ENCODE data around the gene GAL3ST1.

GAL3ST1 gene

DNA sequence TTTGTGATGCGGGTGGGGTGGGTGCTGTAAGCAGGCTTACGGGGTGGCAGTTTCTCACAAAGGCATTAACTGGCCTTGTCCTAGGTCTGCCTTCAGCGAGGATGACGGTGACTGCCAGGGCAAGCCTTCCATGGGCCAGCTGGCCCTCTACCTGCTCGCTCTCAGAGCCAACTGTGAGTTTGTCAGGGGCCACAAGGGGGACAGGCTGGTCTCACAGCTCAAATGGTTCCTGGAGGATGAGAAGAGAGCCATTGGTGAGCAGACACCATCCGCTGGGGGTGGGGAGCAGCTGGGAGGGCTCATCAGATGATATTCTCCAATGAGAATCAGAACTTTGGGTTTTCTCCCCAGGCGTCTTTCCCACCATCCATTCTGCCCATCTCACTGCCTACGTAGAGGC, 38.3 kb upstream of the GAL3ST1 start:
- TF ChIP-seq, protein P1, sequence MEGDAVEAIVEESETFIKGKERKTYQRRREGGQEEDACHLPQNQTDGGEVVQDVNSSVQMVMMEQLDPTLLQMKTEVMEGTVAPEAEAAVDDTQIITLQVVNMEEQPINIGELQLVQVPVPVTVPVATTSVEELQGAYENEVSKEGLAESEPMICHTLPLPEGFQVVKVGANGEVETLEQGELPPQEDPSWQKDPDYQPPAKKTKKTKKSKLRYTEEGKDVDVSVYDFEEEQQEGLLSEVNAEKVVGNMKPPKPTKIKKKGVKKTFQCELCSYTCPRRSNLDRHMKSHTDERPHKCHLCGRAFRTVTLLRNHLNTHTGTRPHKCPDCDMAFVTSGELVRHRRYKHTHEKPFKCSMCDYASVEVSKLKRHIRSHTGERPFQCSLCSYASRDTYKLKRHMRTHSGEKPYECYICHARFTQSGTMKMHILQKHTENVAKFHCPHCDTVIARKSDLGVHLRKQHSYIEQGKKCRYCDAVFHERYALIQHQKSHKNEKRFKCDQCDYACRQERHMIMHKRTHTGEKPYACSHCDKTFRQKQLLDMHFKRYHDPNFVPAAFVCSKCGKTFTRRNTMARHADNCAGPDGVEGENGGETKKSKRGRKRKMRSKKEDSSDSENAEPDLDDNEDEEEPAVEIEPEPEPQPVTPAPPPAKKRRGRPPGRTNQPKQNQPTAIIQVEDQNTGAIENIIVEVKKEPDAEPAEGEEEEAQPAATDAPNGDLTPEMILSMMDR (IDR thresholded peaks at IDR 0.05; ENCODE audit: low read depth, low read length) = no peak
- DNase-seq (ENCODE audit: low read depth, low spot score) = no peak
- H3K4me3 ChIP-seq (ENCODE audit: low read depth, low read length) = no peak overlapping the region
- in situ Hi-C loops (cut with HindIII; ENCODE audit: low sequenced_read_pairs) = no loop called here

GRCh38 chr22:30611197-30611596, 36.7 kb upstream of the GAL3ST1 start:
- DNase-seq (ENCODE audit: low read depth, low spot score) = no peak
- TF ChIP-seq, protein P1 (IDR thresholded peaks at IDR 0.05; ENCODE audit: low read depth, low read length) = no peak
- H3K4me3 ChIP-seq (ENCODE audit: low read depth, low read length) = no peak overlapping the region
- in situ Hi-C loops (cut with HindIII; ENCODE audit: low sequenced_read_pairs) = no loop called here

DNA sequence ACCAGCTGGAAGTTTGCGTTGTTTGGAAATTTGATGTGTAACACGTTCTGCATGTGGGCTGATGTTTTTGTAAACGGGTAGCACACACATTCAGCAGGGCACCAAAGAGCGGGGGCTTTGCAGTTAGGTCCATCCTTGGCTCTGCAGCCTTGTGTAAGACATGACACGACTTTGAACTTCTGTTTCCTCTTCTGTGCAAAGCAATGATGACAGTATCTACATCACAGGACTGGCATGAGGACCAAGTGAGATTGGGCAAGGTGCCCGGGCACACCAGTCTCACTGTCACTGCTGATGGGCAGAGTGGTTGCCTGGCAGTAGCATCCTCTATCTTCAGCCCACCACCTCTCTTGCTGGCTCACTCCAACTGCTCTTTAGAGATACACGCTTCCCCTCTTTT, 35.8 kb upstream of the GAL3ST1 start:
- TF ChIP-seq, protein P1 (IDR thresholded peaks at IDR 0.05; ENCODE audit: low read depth, low read length) = no peak
- DNase-seq (ENCODE audit: low read depth, low spot score) = no peak
- H3K4me3 ChIP-seq (ENCODE audit: low read depth, low read length) = no peak overlapping the region
- in situ Hi-C loops (cut with HindIII; ENCODE audit: low sequenced_read_pairs) = no loop called here

DNA sequence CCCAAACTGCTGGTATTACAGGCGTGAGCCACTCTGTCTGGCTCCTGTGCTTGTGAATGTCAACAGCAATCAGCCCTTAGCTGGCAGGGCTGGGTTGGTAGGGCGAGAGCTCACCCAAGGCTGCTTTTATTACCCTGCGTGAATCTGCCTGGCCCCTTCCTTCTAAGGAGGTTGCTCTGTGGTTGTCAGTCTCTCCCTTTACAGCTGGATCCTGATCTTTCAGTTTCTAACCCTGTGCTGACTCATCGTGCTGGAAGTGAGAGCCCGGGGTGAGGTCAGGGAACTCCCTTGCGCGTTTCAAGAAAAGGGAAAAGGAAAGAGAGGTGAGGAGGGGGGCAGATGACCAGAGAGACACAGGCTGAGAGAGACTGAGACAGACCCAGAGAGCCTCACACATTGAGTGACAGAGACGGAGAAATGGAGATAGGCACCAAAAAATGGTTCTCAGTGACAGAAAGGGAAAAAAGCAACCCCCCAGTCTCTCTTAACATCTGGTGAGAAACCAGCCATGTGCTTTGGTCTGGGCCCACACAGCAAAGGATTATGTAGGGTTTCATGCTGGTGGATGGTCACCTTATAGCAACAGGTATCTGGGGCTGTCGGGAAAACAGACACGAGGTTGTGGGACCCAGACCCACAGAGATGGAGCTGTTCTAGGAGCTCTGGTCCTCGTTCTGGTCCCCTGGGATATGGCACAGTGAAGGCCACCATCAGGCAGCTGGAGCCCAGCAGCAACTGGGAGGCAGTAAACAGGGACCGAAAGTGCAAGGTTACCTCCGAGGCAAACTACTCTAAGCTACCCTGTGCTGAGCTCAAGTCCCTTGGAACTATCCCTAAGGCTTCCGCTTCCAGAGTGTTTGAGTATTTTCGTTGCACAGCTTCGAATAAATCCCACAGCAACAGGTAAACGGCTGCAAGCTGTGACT, 35.1 kb upstream of the GAL3ST1 start:
- TF ChIP-seq, protein P1 (IDR thresholded peaks at IDR 0.05; ENCODE audit: low read depth, low read length) = no peak
- DNase-seq (ENCODE audit: low read depth, low spot score) = peak; percentile 84
- H3K4me3 ChIP-seq (ENCODE audit: low read depth, low read length) = no peak overlapping the region
- in situ Hi-C loops (cut with HindIII; ENCODE audit: low sequenced_read_pairs) = no loop called here

DNA sequence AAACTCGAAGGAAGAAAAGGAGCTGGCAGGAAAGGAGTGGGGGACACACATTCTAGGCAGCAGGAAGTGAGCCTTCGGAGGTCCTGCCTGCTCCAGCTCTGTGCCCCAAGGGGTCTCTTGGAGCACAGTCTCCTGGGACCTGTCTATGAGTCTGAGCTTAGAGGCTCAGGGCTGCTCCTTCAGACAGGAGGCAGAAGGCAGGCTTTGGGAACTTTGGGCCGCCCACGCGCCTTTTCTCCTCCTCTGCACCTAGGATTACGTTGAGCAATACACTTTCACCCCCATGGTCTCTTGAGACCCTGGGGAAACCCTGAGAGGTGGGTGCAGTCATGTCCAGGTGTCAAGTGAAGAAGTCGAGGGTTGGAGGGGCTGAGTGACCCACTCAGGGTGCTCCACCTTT, 33.5 kb upstream of the GAL3ST1 start:
- in situ Hi-C loops (cut with HindIII; ENCODE audit: low sequenced_read_pairs) = no loop called here
- no peak for DNase-seq (ENCODE audit: low read depth, low spot score)
- TF ChIP-seq, protein P1 (IDR thresholded peaks at IDR 0.05; ENCODE audit: low read depth, low read length) = no peak
- peak overlapping the region; percentile 51 for H3K4me3 ChIP-seq (ENCODE audit: low read depth, low read length)

GRCh38 chr22:30607300-30607930, 33.0 kb upstream of the GAL3ST1 start:
- in situ Hi-C loops (cut with HindIII; ENCODE audit: low sequenced_read_pairs) = no loop called here
- H3K4me3 ChIP-seq (ENCODE audit: low read depth, low read length) = peak overlapping the region; percentile 51
- TF ChIP-seq, protein P1 (IDR thresholded peaks at IDR 0.05; ENCODE audit: low read depth, low read length) = no peak
- DNase-seq (ENCODE audit: low read depth, low spot score) = no peak

Data from astrocyte of the spinal cord (primary cell).